WERI-Rb-1 (cell line): ENCODE results near the gene EZH1.

Experiments
- DNase-seq: peaks from one replicate; pipeline ENCODE4 v3.0.0-alpha.2; 2020
- H3K27ac ChIP-seq: fragments of 250-450 bp; sonication (Bioruptor Pico); 2 replicates; pipeline ENCODE4 v1.5.1; 2020; ENCODE audit warnings: mild to moderate bottlenecking, moderate library complexity
- H3K27me3 ChIP-seq: fragments of 250-450 bp; sonication (Bioruptor Pico); 2 replicates; pipeline ENCODE4 v1.5.1; 2021; ENCODE audit warnings: mild to moderate bottlenecking, low read depth, moderate library complexity; ENCODE audit not compliant: insufficient read depth, severe bottlenecking
- H3K36me3 ChIP-seq: fragments of 250-450 bp; sonication (Bioruptor Pico); 2 replicates; pipeline ENCODE4 v1.5.1; 2020; ENCODE audit warnings: mild to moderate bottlenecking, moderate library complexity
- H3K4me3 ChIP-seq: 2 replicates; pipeline ENCODE4 v1.5.1; 2011; ENCODE audit warnings: low read depth, mild to moderate bottlenecking, control low read depth, low read length
- H3K9me3 ChIP-seq: fragments of 250-450 bp; sonication (Bioruptor Pico); 2 replicates; pipeline ENCODE4 v1.5.1; 2021; ENCODE audit warnings: mild to moderate bottlenecking, moderate library complexity; ENCODE audit not compliant: severe bottlenecking
- TF ChIP-seq, protein P1 (sequence below): IDR thresholded peaks from 2 replicates; pipeline ENCODE4 v1.5.1; 2011; ENCODE audit warnings: low read depth, mild to moderate bottlenecking, control low read depth, inconsistent platforms, low read length

The EZH1 gene

DNA sequence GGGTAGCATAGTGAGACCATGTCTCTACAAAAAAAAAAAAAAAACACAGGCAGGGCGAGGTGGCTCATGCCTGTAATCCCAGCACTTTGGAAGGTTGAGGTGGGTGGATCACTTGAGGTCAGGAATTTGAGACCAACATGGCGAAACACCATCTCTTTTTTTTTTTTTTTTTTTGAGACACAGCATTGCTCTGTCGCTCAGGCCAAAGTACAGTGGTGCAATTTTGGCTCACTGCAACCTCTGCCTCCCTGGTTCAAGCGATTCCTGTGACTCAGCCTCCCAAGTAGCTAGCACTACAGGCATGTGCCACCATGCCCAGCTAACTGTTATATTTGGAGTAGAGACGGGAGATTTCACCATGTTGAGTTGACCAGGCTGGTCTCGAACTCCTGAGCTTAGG, 21.3 kb upstream of the EZH1 start:
- no peaks in the 10 kb centered on the region for H3K9me3 ChIP-seq
- no peak overlapping the region for H3K4me3 ChIP-seq
- H3K27ac ChIP-seq, result no peak overlapping the region
- TF ChIP-seq, protein P1, sequence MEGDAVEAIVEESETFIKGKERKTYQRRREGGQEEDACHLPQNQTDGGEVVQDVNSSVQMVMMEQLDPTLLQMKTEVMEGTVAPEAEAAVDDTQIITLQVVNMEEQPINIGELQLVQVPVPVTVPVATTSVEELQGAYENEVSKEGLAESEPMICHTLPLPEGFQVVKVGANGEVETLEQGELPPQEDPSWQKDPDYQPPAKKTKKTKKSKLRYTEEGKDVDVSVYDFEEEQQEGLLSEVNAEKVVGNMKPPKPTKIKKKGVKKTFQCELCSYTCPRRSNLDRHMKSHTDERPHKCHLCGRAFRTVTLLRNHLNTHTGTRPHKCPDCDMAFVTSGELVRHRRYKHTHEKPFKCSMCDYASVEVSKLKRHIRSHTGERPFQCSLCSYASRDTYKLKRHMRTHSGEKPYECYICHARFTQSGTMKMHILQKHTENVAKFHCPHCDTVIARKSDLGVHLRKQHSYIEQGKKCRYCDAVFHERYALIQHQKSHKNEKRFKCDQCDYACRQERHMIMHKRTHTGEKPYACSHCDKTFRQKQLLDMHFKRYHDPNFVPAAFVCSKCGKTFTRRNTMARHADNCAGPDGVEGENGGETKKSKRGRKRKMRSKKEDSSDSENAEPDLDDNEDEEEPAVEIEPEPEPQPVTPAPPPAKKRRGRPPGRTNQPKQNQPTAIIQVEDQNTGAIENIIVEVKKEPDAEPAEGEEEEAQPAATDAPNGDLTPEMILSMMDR, result no peak
- no peaks in the 10 kb centered on the region for H3K36me3 ChIP-seq
- no peak for DNase-seq
- no peaks in the 10 kb centered on the region for H3K27me3 ChIP-seq

GRCh38 chr17:42761638-42762037, 16.8 kb upstream of the EZH1 start:
- peaks cover 11% of the 10 kb centered on the region for H3K36me3 ChIP-seq
- H3K9me3 ChIP-seq, result no peaks in the 10 kb centered on the region
- TF ChIP-seq, protein P1, result no peak
- no peaks in the 10 kb centered on the region for H3K27me3 ChIP-seq
- peak overlapping the region; percentile 78 for H3K4me3 ChIP-seq
- no peak for DNase-seq
- peak overlapping the region; percentile 70 for H3K27ac ChIP-seq

DNA sequence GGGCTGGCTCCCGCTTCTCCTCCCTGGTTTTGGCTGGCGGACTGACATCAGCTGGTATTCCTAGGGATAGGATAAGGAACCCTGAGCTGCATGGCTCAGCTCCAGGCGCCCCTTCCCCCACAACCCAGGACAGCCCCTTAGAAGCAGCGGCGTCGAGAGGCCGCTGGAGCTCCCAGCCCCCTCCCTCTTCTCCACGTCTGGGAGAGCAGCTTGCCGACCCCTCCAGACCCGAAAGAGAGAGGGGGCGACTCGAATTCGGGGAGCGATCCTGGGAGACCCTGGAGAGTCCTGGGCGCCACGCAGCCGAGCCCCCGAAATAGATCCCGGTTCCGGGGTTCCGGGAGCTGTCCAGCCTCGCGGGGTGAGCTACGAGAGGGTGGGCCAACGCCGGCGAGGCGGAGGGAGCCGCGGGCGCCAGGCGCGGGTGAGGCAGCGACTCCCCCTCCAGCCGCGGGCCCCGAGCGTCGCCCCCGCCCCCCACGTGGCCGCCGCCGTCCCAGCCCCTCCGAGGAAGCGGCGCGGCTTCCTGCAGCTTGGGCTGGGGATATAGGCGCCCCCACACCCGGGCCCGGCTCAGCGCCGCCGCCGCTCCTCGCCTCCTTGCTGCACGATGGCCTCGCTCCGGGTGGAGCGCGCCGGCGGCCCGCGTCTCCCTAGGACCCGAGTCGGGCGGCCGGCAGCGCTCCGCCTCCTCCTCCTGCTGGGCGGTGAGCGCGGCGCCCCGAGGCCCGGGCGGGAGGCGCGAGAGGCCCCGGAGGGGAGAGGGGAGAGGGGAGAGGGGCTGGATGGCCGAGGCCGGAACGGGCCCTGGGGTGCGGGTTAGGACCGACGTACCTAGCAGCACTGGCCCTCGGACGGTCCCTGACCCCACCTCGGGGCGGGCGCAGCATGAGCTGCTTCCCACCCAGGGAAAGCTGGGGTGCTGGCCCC, 16.1 kb upstream of the EZH1 start, which contains the start of gene RAMP2:
RAMP2 (plus strand) TSS at position 576 of the 930 bp plus-strand sequence; CDS start at position 611, 35 bp downstream.
- DNase-seq, result peak; percentile 69
- Histone ChIP-seq H3K4me3 (peak within 1 kb of the TSS; percentile 78), H3K27me3 (no peaks in the 10 kb centered on the region), H3K27ac (peak within 1 kb of the TSS; percentile 70), H3K9me3 (no peaks in the 10 kb centered on the region), H3K36me3 (peaks cover 11% of the 10 kb centered on the region)
- TF ChIP-seq, protein P1, result no peak

DNA sequence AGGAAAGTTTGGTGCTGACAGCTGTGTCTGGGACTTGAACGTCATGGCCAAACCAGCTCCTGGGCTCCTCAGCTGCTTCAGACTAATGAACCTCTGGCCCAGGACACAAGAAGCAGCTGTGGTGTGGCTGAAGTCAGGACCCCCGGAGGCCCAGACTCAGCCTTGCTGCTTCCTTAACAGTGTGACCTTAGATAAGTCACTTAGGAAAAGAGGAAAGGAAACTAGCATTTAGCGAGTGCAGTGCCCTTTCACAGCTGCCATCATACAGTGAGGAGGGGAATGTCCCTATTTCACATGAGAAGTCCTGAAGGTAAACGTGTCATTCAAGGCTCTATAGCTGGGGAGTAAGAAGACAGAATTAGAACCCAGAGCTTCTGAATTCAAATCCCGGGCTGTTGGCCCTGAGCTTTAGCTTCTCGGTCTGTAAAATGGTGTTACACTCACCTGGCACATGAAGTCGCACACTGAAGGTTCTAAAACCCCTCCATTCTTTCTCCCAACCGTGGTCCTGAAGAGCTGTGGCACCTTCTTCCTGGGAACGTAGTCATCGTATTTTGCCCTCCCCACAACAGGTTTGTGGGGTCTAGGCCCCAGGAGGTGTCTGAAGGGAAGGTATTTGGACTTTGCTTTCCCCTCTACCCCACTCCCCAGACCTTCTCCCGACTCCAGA, 15.3 kb upstream of the EZH1 start:
- H3K36me3 ChIP-seq, result peaks cover 11% of the 10 kb centered on the region
- no peaks in the 10 kb centered on the region for H3K9me3 ChIP-seq
- H3K4me3 ChIP-seq, result peak overlapping the region; percentile 78
- DNase-seq, result no peak
- TF ChIP-seq, protein P1, result no peak
- no peaks in the 10 kb centered on the region for H3K27me3 ChIP-seq
- H3K27ac ChIP-seq, result peak overlapping the region; percentile 70; the same call in 1 of the 2 replicates

- Histone ChIP-seq H3K36me3 (peaks cover 11% of the 10 kb centered on the region), H3K9me3 (no peaks in the 10 kb centered on the region), H3K27me3 (no peaks in the 10 kb centered on the region), H3K27ac (no peak overlapping the region), H3K4me3 (no peak overlapping the region)
- no peak for DNase-seq
- TF ChIP-seq, protein P1, result no peak
Measured at GRCh38 chr17:42754782-42755181, 9.9 kb upstream of the EZH1 start.
